Measurements from ENCODE around the gene SH2D3A. TPM values are rescaled to one million over a fixed set of nuclear protein-coding genes. Genes with fewer than 3 reads are reported as not detected.

The SH2D3A gene
- total and polyA plus RNA-seq, 2 donors from 2014 or later, result 12.5 to 35.4 TPM

DNA sequence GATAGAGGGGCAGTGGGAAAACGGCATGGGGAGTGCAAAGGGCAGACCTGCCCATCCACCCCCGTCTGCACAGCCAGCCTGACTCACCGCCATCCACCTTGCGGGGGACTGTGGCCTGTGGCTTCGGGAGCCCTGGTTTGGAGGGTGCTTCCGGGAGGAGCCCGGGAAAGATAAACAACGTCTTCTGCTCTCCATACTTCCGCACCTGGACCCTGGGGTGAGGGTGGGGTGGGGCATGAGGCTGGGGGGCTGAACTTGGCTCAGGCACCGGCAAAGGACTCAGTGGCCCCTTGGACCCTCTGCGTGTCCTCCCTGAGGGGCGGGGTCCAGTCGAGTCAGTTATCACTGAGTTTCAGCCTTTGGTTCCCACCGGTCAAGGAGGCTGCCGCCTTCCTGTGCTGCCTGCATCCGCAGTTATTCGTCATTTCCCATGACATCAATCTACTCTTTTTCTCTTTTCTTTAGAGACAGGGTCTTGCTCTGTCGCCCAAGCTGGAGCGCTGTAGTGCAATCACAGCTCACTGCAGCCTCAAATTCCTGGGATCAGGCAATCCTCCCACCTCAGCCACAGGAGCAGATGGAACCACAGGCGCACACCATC, 33.0 kb downstream of the SH2D3A start:
- FAIRE-seq (no peak), DNase-seq (peak in 3 of 5 donors; percentile 33 to 61 (median 48))
- H3K4me3 ChIP-seq (ENCODE audit: low read length in 3 of 3), result no peak overlapping the region
- no peaks in the 10 kb centered on the region for H3K36me3 ChIP-seq (ENCODE audit: control insufficient read depth in 2 of 3, insufficient read depth in 3 of 3, low read length in 3 of 3)
- no peaks in the 10 kb centered on the region for H3K27me3 ChIP-seq (ENCODE audit: control insufficient read depth, insufficient read depth, low read length)
- intact Hi-C loops (cut with DNase I), result no loop called here
- H3K4me1 ChIP-seq (ENCODE audit: control insufficient read depth in 2 of 3, insufficient read depth in 2 of 3, low read depth in 1 of 3, low read length in 3 of 3), result peaks cover 5 to 24% (median 13%) of the 10 kb centered on the region in 3 donors
- no peaks in the 10 kb centered on the region for H3K9me3 ChIP-seq (ENCODE audit: control insufficient read depth in 2 of 3, insufficient read depth in 1 of 3, low read length in 3 of 3)
- no peak overlapping the region for H3K9ac ChIP-seq (ENCODE audit: low read length in 3 of 3)
- no peak for TF ChIP-seq CTCF (IDR thresholded peaks at IDR 0.05; ENCODE audit: borderline replicate concordance, extremely low read depth, insufficient read depth)
- no peak overlapping the region for H3K27ac ChIP-seq (ENCODE audit: low read depth in 2 of 2, low read length in 2 of 2)

- Histone ChIP-seq H3K4me3 (ENCODE audit: low read length in 3 of 3) (no peak overlapping the region), H3K9ac (ENCODE audit: low read length in 3 of 3) (no peak overlapping the region), H3K9me3 (ENCODE audit: control insufficient read depth in 2 of 3, insufficient read depth in 1 of 3, low read length in 3 of 3) (no peaks in the 10 kb centered on the region), H3K27ac (ENCODE audit: low read depth in 2 of 2, low read length in 2 of 2) (no peak overlapping the region), H3K36me3 (ENCODE audit: control insufficient read depth in 2 of 3, insufficient read depth in 3 of 3, low read length in 3 of 3) (no peaks in the 10 kb centered on the region), H3K27me3 (ENCODE audit: control insufficient read depth, insufficient read depth, low read length) (no peaks in the 10 kb centered on the region), H3K4me1 (ENCODE audit: control insufficient read depth in 2 of 3, insufficient read depth in 2 of 3, low read depth in 1 of 3, low read length in 3 of 3) (peaks cover 5 to 18% (median 6%) of the 10 kb centered on the region in 3 donors)
- TF ChIP-seq CTCF (IDR thresholded peaks at IDR 0.05; ENCODE audit: borderline replicate concordance, extremely low read depth, insufficient read depth), result peak; percentile 5
- FAIRE-seq (no peak), DNase-seq (no peak)
- intact Hi-C loops (cut with DNase I), result no loop called here
Observed at GRCh38 chr19:6733338-6734095, 33.7 kb downstream of the SH2D3A start.

GRCh38 chr19:6732803-6733337, 34.4 kb downstream of the SH2D3A start:
- DNase-seq (peak in 1 of 5 donors; percentile 49), FAIRE-seq (no peak)
- Histone ChIP-seq H3K9me3 (ENCODE audit: control insufficient read depth in 2 of 3, insufficient read depth in 1 of 3, low read length in 3 of 3) (no peaks in the 10 kb centered on the region), H3K27me3 (ENCODE audit: control insufficient read depth, insufficient read depth, low read length) (no peaks in the 10 kb centered on the region), H3K4me1 (ENCODE audit: control insufficient read depth in 2 of 3, insufficient read depth in 2 of 3, low read depth in 1 of 3, low read length in 3 of 3) (peaks cover 0 to 11% (median under 1%) of the 10 kb centered on the region in 3 donors), H3K27ac (ENCODE audit: low read depth in 2 of 2, low read length in 2 of 2) (no peak overlapping the region), H3K36me3 (ENCODE audit: control insufficient read depth in 2 of 3, insufficient read depth in 3 of 3, low read length in 3 of 3) (no peaks in the 10 kb centered on the region), H3K4me3 (ENCODE audit: low read length in 3 of 3) (no peak overlapping the region), H3K9ac (ENCODE audit: low read length in 3 of 3) (no peak overlapping the region)
- intact Hi-C loops (cut with DNase I), result no loop called here
- TF ChIP-seq CTCF (IDR thresholded peaks at IDR 0.05; ENCODE audit: borderline replicate concordance, extremely low read depth, insufficient read depth), result no peak
